ENCODE data around the gene ATP2C1.
"Not testable (repeated sequence)": the region's sequence is repeated elsewhere in the genome, so short reads cannot be mapped to it uniquely, and the experiment has no call there.

ATP2C1 gene

GRCh38 chr3:130941793-130942192 is 47.9 kb downstream of the ATP2C1 start:
- no peak for DNase-seq

GRCh38 chr3:130946882-130947281 is 53.0 kb downstream of the ATP2C1 start:
- no peak for DNase-seq

- DNase-seq = no peak
Measured at GRCh38 chr3:130948001-130948773, 54.3 kb downstream of the ATP2C1 start.

- DNase-seq = no peak
Measured at GRCh38 chr3:130948929-130949328, 55.0 kb downstream of the ATP2C1 start.

GRCh38 chr3:130950124-130950523 is 56.2 kb downstream of the ATP2C1 start:
- no peak for DNase-seq

GRCh38 chr3:130950641-130951040 is 56.8 kb downstream of the ATP2C1 start:
- DNase-seq = no peak

GRCh38 chr3:130955481-130955880 is 61.6 kb downstream of the ATP2C1 start:
- DNase-seq = no peak

GRCh38 chr3:130956281-130956680 is 62.4 kb downstream of the ATP2C1 start:
- no peak for DNase-seq

GRCh38 chr3:130956721-130957120 is 62.8 kb downstream of the ATP2C1 start:
- no peak for DNase-seq

GRCh38 chr3:130960139-130960795 is 66.4 kb downstream of the ATP2C1 start:
- no peak for DNase-seq

- DNase-seq = no peak
Measured at GRCh38 chr3:130961458-130961857, 67.6 kb downstream of the ATP2C1 start.

- no peak for DNase-seq
Measured at GRCh38 chr3:130963444-130963843, 69.6 kb downstream of the ATP2C1 start.

GRCh38 chr3:130963878-130964277 is 70.0 kb downstream of the ATP2C1 start:
- no peak for DNase-seq

GRCh38 chr3:130967281-130967680 is 73.4 kb downstream of the ATP2C1 start:
- DNase-seq = no peak

GRCh38 chr3:130968221-130968620 is 74.3 kb downstream of the ATP2C1 start:
- DNase-seq = no peak

- no peak for DNase-seq
Measured at GRCh38 chr3:130969621-130970020, 75.7 kb downstream of the ATP2C1 start.

GRCh38 chr3:130971208-130971607 is 77.3 kb downstream of the ATP2C1 start:
- no peak for DNase-seq

GRCh38 chr3:130972592-130972991 is 78.7 kb downstream of the ATP2C1 start:
- DNase-seq = not testable (repeated sequence)

- no peak for DNase-seq
Measured at GRCh38 chr3:130973406-130973805, 79.5 kb downstream of the ATP2C1 start.

GRCh38 chr3:130974201-130974600 is 80.3 kb downstream of the ATP2C1 start:
- DNase-seq = no peak

- no peak for DNase-seq
Measured at GRCh38 chr3:130975251-130975650, 81.4 kb downstream of the ATP2C1 start.

- DNase-seq = no peak
Measured at GRCh38 chr3:130976706-130977105, 82.8 kb downstream of the ATP2C1 start.

- no peak for DNase-seq
Measured at GRCh38 chr3:130979117-130979516, 85.2 kb downstream of the ATP2C1 start.

GRCh38 chr3:130981469-130981868 is 87.6 kb downstream of the ATP2C1 start:
- DNase-seq = no peak

GRCh38 chr3:130990282-130990681 is 96.4 kb downstream of the ATP2C1 start:
- DNase-seq = no peak
